D341Med (cell line): Measurements from ENCODE around the gene KRTAP4-1.
"Not testable (repeated sequence)": the region's sequence is repeated elsewhere in the genome, so short reads cannot be mapped to it uniquely, and the experiment has no call there.

ENCODE experiments used
- DNase-seq: peaks from one replicate; pipeline ENCODE4 v3.0.0; 2012; ENCODE audit warnings: low spot score

Gene KRTAP4-1

DNA sequence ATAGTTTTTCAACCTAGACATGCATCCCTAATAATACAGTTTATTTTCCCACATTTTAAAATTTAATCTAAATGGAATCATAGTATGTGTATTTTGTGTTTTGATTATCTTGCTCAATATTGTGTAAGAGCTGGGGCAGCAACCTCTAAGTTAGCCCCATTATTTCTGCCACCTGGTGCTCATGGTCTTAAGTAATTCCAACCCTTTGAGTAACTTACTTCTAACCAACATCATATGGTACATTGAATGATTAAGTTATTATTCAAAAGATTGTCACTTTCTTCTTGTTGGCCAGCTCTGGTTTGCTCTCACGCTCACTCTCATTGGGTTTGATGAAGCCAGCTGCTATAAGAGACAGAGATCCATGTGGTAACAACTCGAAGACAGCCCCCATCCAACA is 12.8 kb downstream of the KRTAP4-1 start:
- no peak for DNase-seq

DNA sequence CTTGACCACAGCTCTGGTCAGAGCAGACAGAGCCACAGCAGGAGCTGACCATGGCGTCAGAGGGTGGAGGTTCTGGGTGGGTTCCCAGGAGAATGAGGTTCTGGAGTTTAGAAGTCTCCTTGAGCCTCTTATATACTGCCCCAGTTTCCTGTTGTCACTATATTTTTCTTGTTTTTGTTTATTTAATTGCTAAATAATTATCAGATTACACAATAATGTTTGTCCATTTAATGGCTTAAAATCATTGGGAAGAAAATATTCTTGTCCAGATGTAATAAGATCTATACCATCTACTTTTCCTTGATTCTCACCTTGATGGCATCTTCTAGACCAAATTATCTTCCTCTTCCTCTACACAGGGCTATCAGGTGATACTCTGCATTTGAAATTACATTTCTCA is 16.6 kb downstream of the KRTAP4-1 start, which contains the start of gene KRTAP4-3:
KRTAP4-3 (minus strand) TSS at position 101 of the 400 bp plus-strand sequence; CDS start at position 52, 49 bp downstream.
- DNase-seq, result no peak

DNA sequence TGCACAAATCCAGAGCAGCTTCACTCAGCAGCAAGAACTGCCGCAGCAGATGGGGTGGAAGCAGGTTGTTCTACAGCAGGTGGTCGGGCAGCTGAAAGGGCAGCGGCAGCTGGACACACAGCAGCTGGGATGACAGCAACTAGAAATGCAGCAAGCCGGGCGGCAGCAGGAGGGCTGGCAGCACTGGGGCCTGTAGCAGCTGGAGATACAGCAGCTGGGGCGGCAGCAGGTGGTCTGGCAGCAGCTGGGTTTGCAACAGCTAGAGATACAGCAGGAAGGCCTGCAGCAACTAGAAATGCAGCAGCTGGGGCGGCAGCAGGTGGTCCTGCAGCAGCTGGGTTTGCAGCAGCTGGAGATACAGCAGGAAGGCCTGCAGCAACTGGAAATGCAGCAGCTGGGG is 17.1 kb downstream of the KRTAP4-1 start:
- no peak for DNase-seq

DNA sequence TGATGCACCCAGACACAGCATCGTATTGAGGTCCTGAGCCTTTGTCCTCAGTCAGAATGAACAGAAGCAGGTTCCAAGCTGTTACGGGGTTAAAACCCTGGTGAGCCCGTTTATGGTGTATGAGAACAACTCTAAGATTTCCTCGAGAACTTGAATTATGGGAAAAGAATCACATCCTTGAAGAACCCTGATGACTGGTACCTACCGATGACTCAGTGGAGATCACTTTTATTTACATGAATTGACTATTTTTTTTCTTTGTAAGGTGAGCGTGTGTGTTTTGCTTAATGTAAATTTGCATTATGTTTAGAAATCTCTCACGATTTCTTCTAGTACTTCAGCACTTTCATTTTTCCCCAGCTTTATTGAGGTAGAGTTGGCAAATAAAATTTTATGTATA is 20.9 kb downstream of the KRTAP4-1 start:
- DNase-seq, result no peak

GRCh38 chr17:41160648-41161047 is 24.1 kb downstream of the KRTAP4-1 start, which contains the start of gene KRTAP4-4:
Gene KRTAP4-4 (minus strand): TSS chr17:41160748. CDS start chr17:41160691, 57 bp downstream.
- no peak for DNase-seq

GRCh38 chr17:41160190-41160589 is 24.5 kb downstream of the KRTAP4-1 start:
- not testable (repeated sequence) for DNase-seq

- no peak for DNase-seq
Observed at GRCh38 chr17:41153856-41154255, 30.9 kb downstream of the KRTAP4-1 start.

GRCh38 chr17:41151525-41151924 is 33.2 kb downstream of the KRTAP4-1 start:
- no peak for DNase-seq

DNA sequence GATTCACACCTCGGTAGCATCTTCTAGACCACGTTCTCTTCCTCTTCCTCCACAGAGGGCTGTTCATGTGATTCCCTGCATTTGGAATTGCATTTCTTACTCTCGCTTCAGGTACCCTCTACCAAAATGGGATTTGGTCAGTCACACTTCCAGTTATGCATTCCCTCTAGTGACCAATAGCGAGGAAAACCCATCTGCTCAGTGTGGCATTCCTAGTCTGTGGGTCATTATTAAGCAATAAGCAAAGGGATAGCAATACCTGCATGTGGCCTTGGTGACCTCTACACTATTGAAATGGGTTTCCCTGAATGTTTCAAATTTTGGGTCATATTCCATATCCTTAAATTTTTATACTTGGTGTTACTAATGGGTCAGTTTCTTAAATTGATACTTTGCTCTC is 34.7 kb downstream of the KRTAP4-1 start:
- no peak for DNase-seq

DNA sequence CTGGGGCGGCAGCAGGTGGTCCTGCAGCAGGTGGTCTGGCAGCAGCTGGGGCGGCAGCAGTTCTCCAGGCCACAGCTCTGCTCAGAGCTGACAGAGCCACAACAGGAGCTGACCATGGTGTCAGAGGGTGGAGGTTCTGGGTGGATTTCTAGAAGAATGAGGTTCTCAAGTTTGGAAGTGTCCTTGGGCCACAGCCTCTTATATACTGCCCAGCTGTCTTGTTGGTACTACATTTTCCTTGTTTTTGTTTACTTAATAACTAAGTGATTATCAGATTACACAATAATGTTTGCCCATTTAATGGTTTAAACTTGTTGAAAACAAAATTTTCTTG is 35.1 kb downstream of the KRTAP4-1 start, which contains the start of gene KRTAP4-5:
KRTAP4-5 (minus strand) TSS at position 174 of the 334 bp plus-strand sequence; CDS start at position 116, 58 bp downstream.
- DNase-seq, result no peak

- DNase-seq, result not testable (repeated sequence)
Observed at GRCh38 chr17:41148971-41149651, 35.6 kb downstream of the KRTAP4-1 start.

GRCh38 chr17:41147531-41148204 is 37.0 kb downstream of the KRTAP4-1 start:
- no peak for DNase-seq

GRCh38 chr17:41145261-41145660 is 39.5 kb downstream of the KRTAP4-1 start:
- DNase-seq, result no peak

DNA sequence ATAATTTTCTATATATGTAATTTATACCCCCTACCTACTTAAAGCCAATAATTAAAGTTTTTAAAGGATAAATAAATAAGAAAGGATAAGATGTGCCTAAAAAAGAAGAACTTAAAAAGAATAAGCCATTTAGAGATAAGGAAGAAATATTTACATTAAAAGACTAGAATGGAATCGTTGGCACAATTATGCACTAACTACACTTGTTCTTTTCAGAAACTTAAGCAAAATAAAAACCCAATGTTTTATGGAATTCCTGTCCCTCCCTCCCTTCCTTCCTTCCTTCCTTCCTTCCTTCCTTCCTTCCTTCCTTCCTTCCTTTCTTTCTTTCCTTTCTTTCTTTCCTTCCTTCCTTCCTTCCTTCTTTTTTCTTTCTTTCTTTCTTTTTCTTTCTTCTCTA is 39.9 kb downstream of the KRTAP4-1 start:
- no peak for DNase-seq

GRCh38 chr17:41141361-41141760 is 43.4 kb downstream of the KRTAP4-1 start:
- no peak for DNase-seq

GRCh38 chr17:41140360-41141131 is 44.2 kb downstream of the KRTAP4-1 start, which contains the start of gene KRTAP4-6:
Gene KRTAP4-6 (minus strand): TSS chr17:41140544. CDS start chr17:41140487, 57 bp downstream.
- no peak for DNase-seq

- DNase-seq, result not testable (repeated sequence)
Observed at GRCh38 chr17:41139865-41140264, 44.8 kb downstream of the KRTAP4-1 start.
